ENCODE results near the gene SOX10.

Gene SOX10

DNA sequence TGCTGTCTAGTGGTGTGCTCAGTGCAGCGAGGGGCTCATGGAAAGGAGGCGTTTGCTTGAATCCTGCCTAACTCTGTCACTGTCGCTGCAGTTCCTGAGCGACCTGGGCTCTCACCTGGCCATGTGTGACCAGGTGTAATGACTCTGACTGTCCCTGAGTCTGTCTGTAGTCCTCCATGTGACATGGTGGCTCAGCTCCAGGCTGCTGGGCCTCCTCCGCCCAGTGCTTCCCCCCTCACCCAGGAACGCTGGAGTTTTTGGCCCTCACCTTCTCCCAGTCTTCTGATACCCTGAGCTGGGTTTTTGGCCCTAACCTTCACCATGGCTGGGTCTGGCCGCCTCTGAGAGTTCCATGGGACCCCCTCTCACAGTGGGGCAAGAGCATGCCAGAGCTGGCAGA lies 58.0 kb downstream of the SOX10 start:
- Histone ChIP-seq H3K27me3 (ENCODE audit: insufficient read depth, low read length, poor library complexity, severe bottlenecking) (no peaks in the 10 kb centered on the region), H3K36me3 (ENCODE audit: insufficient read depth, low read length) (peaks cover 22% of the 10 kb centered on the region; the same call in 1 of the 2 replicates), H3K79me2 (ENCODE audit: insufficient read depth, low read length) (no peaks in the 10 kb centered on the region), H3K4me1 (ENCODE audit: insufficient read depth, low read length, poor library complexity, severe bottlenecking) (no peaks in the 10 kb centered on the region), H3K9me3 (ENCODE audit: insufficient read depth, low read depth, low read length) (no peaks in the 10 kb centered on the region), H3K9me2 (replicated peaks; ENCODE audit: low read depth, low read length) (no peaks in the 10 kb centered on the region), H4K20me1 (ENCODE audit: insufficient read depth, low read length, poor library complexity, severe bottlenecking) (no peaks in the 10 kb centered on the region), H3K9ac (ENCODE audit: low read depth, low read length, poor library complexity, severe bottlenecking) (no peak overlapping the region), H3K4me2 (ENCODE audit: low read depth, low read length, poor library complexity, severe bottlenecking) (no peak overlapping the region), H2AFZ (ENCODE audit: low read length) (no peak overlapping the region), H3F3A (ENCODE audit: low read depth) (no peaks in the 10 kb centered on the region), H3K4me3 (ENCODE audit: low read length, poor library complexity, severe bottlenecking) (no peak overlapping the region)
- no peak for TF ChIP-seq EZH2phosphoT487 (IDR thresholded peaks at IDR 0.05; ENCODE audit: borderline replicate concordance)
- TF ChIP-seq, protein P1, sequence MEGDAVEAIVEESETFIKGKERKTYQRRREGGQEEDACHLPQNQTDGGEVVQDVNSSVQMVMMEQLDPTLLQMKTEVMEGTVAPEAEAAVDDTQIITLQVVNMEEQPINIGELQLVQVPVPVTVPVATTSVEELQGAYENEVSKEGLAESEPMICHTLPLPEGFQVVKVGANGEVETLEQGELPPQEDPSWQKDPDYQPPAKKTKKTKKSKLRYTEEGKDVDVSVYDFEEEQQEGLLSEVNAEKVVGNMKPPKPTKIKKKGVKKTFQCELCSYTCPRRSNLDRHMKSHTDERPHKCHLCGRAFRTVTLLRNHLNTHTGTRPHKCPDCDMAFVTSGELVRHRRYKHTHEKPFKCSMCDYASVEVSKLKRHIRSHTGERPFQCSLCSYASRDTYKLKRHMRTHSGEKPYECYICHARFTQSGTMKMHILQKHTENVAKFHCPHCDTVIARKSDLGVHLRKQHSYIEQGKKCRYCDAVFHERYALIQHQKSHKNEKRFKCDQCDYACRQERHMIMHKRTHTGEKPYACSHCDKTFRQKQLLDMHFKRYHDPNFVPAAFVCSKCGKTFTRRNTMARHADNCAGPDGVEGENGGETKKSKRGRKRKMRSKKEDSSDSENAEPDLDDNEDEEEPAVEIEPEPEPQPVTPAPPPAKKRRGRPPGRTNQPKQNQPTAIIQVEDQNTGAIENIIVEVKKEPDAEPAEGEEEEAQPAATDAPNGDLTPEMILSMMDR (conservative IDR thresholded peaks at IDR 0.05; ENCODE audit: low read length): no peak

DNA sequence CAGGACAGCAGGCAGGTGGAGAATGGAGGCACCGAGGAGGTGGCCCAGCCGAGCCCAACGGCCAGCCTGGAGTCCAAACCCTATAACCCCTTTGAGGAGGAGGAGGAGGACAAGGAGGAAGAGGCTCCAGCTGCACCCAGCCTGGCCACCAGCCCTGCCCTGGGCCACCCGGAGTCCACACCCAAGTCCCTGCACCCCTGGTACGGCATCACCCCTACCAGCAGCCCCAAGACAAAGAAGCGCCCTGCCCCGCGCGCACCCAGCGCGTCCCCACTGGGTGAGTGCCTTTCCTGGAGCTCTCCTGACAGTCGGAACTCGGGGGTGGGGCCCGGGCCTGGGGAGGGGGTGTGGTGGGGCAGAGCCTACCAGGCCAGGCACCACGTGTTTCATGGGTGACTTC lies 58.6 kb downstream of the SOX10 start:
- H3K36me3 ChIP-seq (ENCODE audit: insufficient read depth, low read length): peaks cover 22% of the 10 kb centered on the region; the same call in 1 of the 2 replicates
- H3K9me3 ChIP-seq (ENCODE audit: insufficient read depth, low read depth, low read length): no peaks in the 10 kb centered on the region
- no peak overlapping the region for H3K4me3 ChIP-seq (ENCODE audit: low read length, poor library complexity, severe bottlenecking)
- H2AFZ ChIP-seq (ENCODE audit: low read length): no peak overlapping the region
- no peaks in the 10 kb centered on the region for H3F3A ChIP-seq (ENCODE audit: low read depth)
- H3K9ac ChIP-seq (ENCODE audit: low read depth, low read length, poor library complexity, severe bottlenecking): no peak overlapping the region
- H3K27me3 ChIP-seq (ENCODE audit: insufficient read depth, low read length, poor library complexity, severe bottlenecking): no peaks in the 10 kb centered on the region
- no peaks in the 10 kb centered on the region for H4K20me1 ChIP-seq (ENCODE audit: insufficient read depth, low read length, poor library complexity, severe bottlenecking)
- TF ChIP-seq, protein P1 (conservative IDR thresholded peaks at IDR 0.05; ENCODE audit: low read length): no peak
- TF ChIP-seq EZH2phosphoT487 (IDR thresholded peaks at IDR 0.05; ENCODE audit: borderline replicate concordance): no peak
- no peaks in the 10 kb centered on the region for H3K9me2 ChIP-seq (replicated peaks; ENCODE audit: low read depth, low read length)
- H3K79me2 ChIP-seq (ENCODE audit: insufficient read depth, low read length): no peaks in the 10 kb centered on the region
- H3K4me2 ChIP-seq (ENCODE audit: low read depth, low read length, poor library complexity, severe bottlenecking): no peak overlapping the region
- H3K4me1 ChIP-seq (ENCODE audit: insufficient read depth, low read length, poor library complexity, severe bottlenecking): no peaks in the 10 kb centered on the region

DNA sequence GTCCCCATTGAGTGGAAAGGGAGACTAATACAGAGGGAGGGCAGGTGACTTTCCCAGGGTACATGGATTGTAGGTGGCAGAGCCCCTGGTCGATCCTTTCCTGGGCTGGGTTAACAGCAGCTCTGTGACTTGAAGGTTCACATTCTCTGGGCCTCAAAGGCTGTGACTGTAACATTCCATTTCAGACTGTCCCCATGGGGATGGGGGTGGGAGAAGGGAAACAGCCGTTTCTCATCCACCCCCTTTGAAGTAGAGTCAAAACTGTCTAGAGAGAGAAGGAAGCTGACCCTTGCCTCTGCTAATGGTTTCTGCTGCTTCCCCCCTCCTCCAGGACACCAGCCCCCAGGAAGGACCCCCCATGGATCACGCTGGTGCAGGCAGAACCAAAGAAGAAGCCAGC lies 59.0 kb downstream of the SOX10 start:
- TF ChIP-seq, protein P1 (conservative IDR thresholded peaks at IDR 0.05; ENCODE audit: low read length): no peak
- no peak for TF ChIP-seq EZH2phosphoT487 (IDR thresholded peaks at IDR 0.05; ENCODE audit: borderline replicate concordance)
- Histone ChIP-seq H3K4me2 (ENCODE audit: low read depth, low read length, poor library complexity, severe bottlenecking) (no peak overlapping the region), H3K9me3 (ENCODE audit: insufficient read depth, low read depth, low read length) (no peaks in the 10 kb centered on the region), H3K9me2 (replicated peaks; ENCODE audit: low read depth, low read length) (no peaks in the 10 kb centered on the region), H2AFZ (ENCODE audit: low read length) (no peak overlapping the region), H3K4me1 (ENCODE audit: insufficient read depth, low read length, poor library complexity, severe bottlenecking) (no peaks in the 10 kb centered on the region), H3F3A (ENCODE audit: low read depth) (no peaks in the 10 kb centered on the region), H3K27me3 (ENCODE audit: insufficient read depth, low read length, poor library complexity, severe bottlenecking) (no peaks in the 10 kb centered on the region), H3K4me3 (ENCODE audit: low read length, poor library complexity, severe bottlenecking) (no peak overlapping the region), H4K20me1 (ENCODE audit: insufficient read depth, low read length, poor library complexity, severe bottlenecking) (no peaks in the 10 kb centered on the region), H3K79me2 (ENCODE audit: insufficient read depth, low read length) (no peaks in the 10 kb centered on the region), H3K36me3 (ENCODE audit: insufficient read depth, low read length) (peaks cover 22% of the 10 kb centered on the region; the same call in 1 of the 2 replicates), H3K9ac (ENCODE audit: low read depth, low read length, poor library complexity, severe bottlenecking) (no peak overlapping the region)

All from Loucy (cell line).